DMS153 (cell line): Measurements from ENCODE around the gene TRMT10B.
"Not testable (repeated sequence)": the region's sequence is repeated elsewhere in the genome, so short reads cannot be mapped to it uniquely, and the experiment has no call there.

Experiments used
- DNase-seq: peaks from one replicate; lab custom pipeline; 2025; lab: John Stamatoyannopoulos, UW

Gene TRMT10B

DNA sequence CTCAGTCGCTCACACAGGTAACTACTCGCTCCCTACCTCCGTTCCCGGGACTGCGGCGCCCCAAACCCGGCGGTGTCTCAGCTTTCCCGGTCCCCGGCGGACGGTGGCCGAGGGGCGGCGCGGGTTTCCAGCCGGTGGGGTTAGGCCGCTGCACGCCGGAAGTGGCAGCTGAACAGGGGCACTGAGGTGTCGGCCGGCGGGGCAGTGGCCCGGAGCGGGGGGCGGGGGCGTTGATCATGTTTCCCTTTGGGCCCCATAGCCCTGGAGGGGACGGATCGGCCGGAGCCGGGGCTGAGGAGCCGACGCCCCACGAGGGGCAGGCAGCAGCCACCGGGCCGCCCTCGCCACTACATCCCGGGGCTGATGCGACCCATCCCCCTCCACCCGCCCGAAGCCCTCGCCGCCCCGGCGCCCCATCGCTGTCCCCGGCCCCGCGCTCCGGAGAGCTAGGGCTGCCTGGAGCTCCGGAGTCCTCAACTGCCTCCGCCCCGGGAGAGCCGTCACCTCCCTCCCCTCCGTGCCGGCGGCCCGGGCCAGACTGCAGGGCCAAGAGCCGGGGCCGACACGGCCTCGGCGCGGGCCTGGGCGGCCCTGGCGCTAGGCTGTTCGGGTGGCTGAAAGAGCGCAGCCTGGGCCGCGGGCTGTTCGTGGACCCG, 47.2 kb downstream of the TRMT10B start, which contains the start of gene DCAF10:
TSS of gene DCAF10 (plus strand) at position 167 of the 656 bp plus-strand sequence. CDS start at position 237, 70 bp downstream.
- DNase-seq, result peak; percentile 67

DNA sequence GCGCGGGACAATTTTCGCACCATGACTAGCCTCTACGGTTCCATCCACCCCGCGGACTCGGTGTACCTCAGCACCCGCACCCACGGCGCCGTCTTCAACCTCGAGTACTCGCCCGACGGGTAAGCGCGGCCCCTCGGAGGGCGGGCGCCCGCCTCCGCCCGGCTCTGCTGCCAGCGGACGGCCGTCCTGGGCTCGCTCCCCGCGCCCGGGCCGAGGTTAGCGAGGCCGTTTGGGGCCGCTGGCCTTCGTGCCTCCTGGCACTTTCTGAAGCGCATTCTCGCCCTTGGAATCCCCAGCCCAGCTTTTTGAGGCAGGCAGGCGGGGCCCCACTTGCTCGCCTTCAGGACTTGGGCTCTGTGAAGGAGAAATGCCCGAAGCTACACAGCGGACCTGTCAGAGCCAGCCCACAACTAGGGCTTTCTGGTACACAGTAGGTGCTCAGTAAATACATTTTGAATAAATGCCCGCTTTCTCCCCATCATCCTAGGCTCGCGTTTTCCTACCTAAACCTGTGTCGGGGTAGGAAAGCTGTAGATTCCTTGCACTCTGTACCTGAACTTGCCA, 47.8 kb downstream of the TRMT10B start:
- DNase-seq, result no peak

DNA sequence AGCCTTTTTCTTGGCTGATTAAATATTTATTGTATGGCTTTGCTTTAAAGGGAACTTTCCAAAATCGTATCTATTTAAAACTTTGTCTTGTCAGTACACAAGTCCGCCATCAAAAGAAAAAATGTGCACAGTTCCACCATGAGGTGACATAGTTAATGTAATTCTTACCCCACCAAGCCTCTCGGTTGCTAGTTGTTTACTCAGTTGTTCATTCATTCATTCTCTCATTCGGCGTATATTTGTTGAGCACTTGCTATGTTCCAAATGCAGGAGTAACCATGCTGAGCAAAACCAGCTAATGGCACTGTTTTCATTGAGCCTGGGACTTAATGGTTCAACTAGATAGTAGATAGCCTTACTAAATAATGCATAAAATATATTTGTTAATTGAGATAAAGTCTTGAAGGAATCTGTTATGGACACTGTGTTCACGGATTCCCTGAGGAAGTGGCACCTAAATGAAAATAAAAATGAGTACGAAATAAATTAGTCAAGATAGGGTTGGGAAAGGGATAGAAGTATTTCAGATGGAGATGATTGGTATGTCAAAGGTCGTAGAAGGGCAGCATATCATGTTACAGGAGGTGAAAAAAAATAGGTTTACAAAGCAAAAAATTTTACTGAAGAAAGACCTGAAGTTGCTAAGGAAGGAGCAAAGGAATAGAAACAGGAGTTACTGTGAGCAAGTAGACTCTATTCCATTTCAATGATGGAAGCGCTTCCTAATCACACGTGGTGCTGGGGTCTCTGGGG, 48.5 kb downstream of the TRMT10B start:
- no peak for DNase-seq

DNA sequence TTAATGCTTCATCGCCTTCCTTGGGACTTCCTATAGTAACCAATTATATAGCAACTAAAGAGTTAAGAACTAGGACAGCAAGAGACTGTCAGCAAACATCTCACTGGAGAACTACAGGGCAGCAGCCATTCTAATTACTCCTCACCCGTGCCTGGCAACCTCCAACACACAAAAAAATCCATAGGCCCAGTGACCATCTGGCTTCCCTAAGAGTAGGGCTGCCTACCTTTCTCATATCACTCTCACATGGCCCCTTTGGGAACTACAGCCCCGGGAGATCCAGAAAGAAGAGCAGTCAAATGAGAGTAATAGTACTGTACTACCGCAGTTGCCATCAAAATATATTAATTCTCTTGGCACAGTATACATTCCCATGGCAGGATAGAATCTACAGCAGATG, 52.7 kb downstream of the TRMT10B start:
- DNase-seq, result no peak

DNA sequence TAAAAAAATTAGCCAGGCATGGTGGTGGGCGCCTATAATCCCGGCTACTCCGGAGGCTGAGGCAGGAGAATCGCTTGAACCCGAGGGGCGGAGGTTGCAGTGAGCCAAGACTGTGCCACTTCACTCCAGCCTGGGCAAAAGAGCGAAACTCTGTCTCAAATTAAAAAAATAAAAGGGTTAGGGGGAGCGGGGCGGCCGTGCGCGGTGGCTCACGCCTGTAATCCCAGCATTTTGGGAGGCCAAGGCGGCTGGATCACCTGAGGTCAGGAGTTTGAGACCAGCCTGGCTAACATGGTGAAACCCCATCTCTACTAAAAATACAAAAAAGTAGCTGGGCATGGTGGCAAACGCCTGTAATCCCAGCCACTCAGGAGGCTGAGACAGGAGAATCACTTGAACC, 56.1 kb downstream of the TRMT10B start:
- not testable (repeated sequence) for DNase-seq

DNA sequence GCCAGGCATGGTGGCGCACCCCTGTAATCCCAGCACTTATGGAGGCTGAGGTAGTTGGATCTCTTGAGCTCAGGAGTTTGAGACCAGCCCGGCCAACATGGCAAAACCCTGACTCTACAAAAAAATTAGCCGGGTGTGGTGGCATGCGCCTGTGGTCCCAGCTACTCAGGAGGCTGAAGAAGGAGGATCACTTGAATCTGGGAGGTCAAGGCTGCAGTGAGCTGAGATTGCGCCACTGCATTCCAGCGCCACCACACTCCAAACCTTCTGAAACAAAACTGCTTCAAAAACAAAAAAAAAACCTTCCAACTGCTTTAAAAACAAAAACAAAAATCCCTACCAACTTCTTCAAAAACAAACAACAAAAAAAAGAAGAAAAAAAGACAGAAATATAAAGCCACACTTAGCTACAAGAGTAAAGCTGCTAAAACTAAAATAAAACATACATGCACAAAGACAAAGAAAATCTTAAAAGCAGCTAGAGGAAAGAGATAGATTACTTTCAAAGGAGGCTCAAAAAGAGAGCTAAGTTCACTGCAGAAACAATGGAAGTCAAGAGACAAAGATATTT, 58.4 kb downstream of the TRMT10B start:
- DNase-seq, result no peak

DNA sequence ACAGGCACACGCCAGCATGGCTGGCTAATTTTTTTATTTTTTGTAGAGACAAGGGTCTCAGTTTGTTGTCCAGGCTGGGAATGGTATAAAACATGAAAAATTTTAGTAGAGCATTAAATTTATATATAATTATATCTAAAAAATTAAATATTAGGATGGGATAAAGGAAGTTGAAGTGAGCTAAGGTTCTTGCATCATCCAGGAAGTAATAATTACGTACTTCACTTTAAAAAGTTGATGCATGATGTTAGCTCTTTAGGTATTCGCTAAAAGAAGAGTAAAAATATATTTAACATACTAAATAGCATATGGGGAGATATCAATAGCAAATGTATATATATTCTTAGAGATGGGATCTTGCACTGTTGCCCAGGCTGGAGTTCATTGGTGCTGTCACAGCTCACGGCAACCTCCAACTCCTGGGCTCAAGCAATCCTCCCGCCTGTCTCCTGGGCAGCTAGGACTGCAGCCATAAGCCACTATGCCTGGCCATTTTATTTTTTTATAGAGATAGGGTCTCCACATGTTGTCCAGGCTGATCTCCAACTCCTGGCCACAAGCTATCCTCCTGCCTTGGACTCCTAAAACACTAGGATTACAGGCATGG, 59.3 kb downstream of the TRMT10B start:
- DNase-seq, result no peak

DNA sequence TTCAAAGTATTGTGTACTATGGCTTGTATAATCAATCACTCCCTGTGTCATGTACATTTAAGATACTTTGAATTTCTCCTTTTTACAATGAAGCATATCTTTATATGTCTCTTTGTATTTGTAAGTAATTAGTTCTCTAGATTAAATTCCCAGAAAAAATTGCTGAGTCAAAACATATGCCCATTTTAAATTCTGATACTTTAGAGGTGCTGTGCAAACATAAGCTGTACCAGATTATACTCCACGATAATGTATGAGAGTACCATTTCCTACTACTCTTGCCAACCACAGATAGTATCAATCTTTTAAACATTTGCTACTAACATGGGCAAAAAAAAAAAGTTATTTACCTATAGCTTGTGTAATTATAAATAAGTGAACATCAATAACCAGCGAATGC, 65.2 kb downstream of the TRMT10B start:
- no peak for DNase-seq

DNA sequence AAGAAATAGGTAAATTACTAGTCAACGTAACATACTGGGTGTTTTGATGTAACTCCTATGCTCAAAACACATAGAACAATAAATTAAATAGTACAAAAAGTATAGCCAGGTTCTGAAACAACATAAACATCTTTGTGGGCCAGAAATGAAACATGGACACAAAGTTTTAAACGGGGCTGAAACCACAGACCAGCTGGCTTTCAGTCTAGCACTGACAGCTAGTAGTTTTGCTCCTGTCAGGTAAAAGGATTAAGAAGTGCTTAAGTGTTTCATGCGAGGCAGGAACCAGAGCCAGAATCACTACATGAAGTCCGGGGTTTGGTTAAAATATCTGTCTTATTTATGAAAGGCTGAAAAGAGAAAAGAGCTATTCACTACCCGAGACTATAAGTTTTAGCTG, 66.5 kb downstream of the TRMT10B start:
- no peak for DNase-seq

DNA sequence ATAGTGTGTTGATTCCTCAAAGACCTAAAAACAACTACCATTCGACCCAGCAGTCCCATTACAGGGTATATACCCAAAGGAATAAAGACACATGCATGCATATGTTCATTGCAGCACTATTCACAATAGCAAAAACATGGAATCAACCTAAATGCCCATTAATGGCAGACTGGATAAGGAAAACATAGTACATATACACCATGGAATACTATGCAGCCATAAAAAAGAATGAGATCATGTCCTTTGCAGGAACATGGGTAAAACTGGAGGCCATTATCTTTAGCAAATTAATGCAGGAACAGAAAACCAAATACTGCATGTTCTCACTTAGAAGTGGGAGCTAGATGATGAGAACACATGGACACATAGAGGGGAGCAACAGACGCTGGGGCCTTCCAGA, 71.6 kb downstream of the TRMT10B start:
- not testable (repeated sequence) for DNase-seq

DNA sequence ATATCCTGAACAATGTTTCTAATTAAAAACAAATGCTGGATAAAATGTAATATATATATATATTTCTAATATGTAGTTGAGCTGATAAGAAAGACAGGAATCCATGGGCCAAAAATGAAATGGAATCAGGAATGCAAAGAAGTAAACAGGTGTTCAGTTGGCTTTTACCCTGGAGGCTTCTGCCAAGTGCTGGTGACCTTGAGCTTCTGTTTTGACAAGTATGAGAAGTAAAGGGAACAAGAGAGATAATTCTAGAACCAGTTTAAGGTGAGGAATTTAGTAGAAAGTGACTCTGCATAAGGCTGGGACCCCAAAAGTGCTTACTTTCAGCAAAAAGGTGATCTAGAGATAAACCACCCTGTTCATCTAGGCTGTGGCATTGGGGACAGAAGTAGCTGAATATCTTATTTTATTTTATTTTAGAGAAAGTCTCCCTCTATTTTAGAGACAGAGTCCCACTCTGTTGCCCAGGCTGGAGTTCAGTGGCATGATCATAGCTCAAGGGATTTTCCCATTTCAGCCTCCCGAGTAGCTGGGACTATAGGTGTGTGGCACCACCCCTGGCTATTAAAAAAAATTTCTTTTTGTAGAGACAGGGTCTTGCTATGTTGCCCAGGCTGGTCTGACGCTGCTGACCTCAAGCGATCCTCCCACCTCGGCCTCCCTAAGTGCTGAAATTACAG, 74.0 kb downstream of the TRMT10B start:
- no peak for DNase-seq
